Choroid plexus epithelial cell (primary cell): ENCODE measurements around the gene CXCL9.
"Not testable (repeated sequence)": the region's sequence is repeated elsewhere in the genome, so short reads cannot be mapped to it uniquely, and the experiment has no call there.

Experiments used
- DNase-seq: peaks from one replicate; pipeline ENCODE4 v3.0.0-alpha.2; 2010; ENCODE audit warnings: low read depth
- H3K4me3 ChIP-seq: 2 replicates; pipeline ENCODE4 v1.5.1; 2011; ENCODE audit warnings: low read depth, mild to moderate bottlenecking, control low read depth, low read length, moderate library complexity
- CTCF ChIP-seq: conservative IDR thresholded peaks from 2 replicates; pipeline ENCODE4 v1.5.1; 2011; ENCODE audit warnings: low read depth, mild to moderate bottlenecking, control low read depth, inconsistent platforms, low read length, moderate library complexity

CXCL9 gene

GRCh38 chr4:76000279-76000678 is 7.0 kb downstream of the CXCL9 start:
- DNase-seq, result no peak
- H3K4me3 ChIP-seq, result no peak overlapping the region
- TF ChIP-seq CTCF, result no peak

DNA sequence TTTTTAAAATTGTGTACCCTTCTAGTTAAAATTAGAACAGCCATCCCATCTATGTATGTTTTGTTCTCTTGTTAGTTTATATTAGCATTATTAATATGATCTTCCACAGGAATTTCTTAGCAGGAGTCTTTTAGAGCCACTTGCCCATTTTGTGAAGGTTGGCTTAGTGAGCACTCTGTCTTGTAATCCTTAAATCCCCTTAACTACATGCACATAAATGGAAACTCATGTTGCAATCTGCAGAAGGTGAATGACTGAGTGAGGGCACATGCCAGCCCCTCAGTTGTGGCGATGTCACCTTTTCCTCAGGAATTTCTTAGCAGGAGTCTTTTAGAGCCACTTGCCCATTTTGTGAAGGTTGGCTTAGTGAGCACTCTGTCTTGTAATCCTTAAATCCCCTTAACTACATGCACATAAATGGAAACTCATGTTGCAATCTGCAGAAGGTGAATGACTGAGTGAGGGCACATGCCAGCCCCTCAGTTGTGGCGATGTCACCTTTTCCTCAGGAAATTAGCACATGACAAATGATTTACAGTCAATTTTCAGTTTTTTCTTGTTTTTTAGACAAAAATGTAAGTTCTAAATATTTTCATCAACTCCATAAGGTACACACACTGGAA is 8.7 kb downstream of the CXCL9 start:
- DNase-seq, H3K4me3 ChIP-seq: not testable (repeated sequence)

GRCh38 chr4:75997946-75998345 is 9.4 kb downstream of the CXCL9 start:
- TF ChIP-seq CTCF, result no peak
- H3K4me3 ChIP-seq, result no peak overlapping the region
- no peak for DNase-seq

- TF ChIP-seq CTCF, result no peak
- DNase-seq, result no peak
- no peak overlapping the region for H3K4me3 ChIP-seq
Measured at GRCh38 chr4:75997081-75997480, 10.2 kb downstream of the CXCL9 start.

- DNase-seq, result peak; percentile 78
- peak; percentile 57 for TF ChIP-seq CTCF
- H3K4me3 ChIP-seq, result no peak overlapping the region
Measured at GRCh38 chr4:75995727-75996126, 11.6 kb downstream of the CXCL9 start.

DNA sequence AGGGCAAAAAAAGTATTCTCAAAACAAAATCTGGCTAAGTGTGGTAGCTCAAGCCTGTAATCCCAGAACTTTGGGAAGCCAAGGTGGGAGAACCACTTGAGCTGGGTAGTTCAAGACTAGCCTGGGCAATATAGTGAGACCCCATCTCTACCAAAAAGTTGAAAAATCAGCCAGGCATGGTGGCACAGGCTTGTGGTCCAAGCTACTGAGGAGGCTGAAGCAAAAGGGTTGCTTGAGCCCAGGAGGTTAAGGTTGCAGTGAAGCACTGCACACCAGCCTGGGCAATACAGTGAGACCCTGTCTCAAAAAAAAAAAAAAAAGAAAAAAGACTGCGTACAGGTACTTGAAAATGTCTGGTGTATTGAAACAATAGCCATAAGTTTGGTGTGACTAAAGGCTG is 14.8 kb downstream of the CXCL9 start:
- no peak for TF ChIP-seq CTCF
- H3K4me3 ChIP-seq, result no peak overlapping the region
- DNase-seq, result no peak

- DNase-seq, result peak; percentile 35
- peak overlapping the region; percentile 78 for H3K4me3 ChIP-seq
- no peak for TF ChIP-seq CTCF
Measured at GRCh38 chr4:75989846-75990528, 17.3 kb downstream of the CXCL9 start.
